Retinal pigment epithelial cell (primary cell): ENCODE results near the gene NMT1.

ENCODE experiments used
- DNase-seq: peaks from one replicate; pipeline ENCODE4 v3.0.0-alpha.2; 2010; ENCODE audit warnings: low read depth
- H3K4me3 ChIP-seq: 2 replicates; pipeline ENCODE4 v1.5.1; 2011; ENCODE audit warnings: mild to moderate bottlenecking, low read length, control low read depth, moderate library complexity
- TF ChIP-seq, protein P1 (sequence below): conservative IDR thresholded peaks from 2 replicates; pipeline ENCODE4 v1.5.1; 2011; ENCODE audit warnings: low read depth, low read length, control low read depth, inconsistent platforms

NMT1 gene

GRCh38 chr17:45092911-45093430, 31.9 kb downstream of the NMT1 start:
- peak; percentile 96 for DNase-seq
- TF ChIP-seq, protein P1, sequence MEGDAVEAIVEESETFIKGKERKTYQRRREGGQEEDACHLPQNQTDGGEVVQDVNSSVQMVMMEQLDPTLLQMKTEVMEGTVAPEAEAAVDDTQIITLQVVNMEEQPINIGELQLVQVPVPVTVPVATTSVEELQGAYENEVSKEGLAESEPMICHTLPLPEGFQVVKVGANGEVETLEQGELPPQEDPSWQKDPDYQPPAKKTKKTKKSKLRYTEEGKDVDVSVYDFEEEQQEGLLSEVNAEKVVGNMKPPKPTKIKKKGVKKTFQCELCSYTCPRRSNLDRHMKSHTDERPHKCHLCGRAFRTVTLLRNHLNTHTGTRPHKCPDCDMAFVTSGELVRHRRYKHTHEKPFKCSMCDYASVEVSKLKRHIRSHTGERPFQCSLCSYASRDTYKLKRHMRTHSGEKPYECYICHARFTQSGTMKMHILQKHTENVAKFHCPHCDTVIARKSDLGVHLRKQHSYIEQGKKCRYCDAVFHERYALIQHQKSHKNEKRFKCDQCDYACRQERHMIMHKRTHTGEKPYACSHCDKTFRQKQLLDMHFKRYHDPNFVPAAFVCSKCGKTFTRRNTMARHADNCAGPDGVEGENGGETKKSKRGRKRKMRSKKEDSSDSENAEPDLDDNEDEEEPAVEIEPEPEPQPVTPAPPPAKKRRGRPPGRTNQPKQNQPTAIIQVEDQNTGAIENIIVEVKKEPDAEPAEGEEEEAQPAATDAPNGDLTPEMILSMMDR: no peak
- no peak overlapping the region for H3K4me3 ChIP-seq

- peak; percentile 39 for DNase-seq
- TF ChIP-seq, protein P1: no peak
- no peak overlapping the region for H3K4me3 ChIP-seq
Measured at GRCh38 chr17:45093444-45094110, 32.5 kb downstream of the NMT1 start.

- no peak overlapping the region for H3K4me3 ChIP-seq
- no peak for DNase-seq
- TF ChIP-seq, protein P1: peak; percentile 70
Measured at GRCh38 chr17:45096141-45096540, 35.0 kb downstream of the NMT1 start.

DNA sequence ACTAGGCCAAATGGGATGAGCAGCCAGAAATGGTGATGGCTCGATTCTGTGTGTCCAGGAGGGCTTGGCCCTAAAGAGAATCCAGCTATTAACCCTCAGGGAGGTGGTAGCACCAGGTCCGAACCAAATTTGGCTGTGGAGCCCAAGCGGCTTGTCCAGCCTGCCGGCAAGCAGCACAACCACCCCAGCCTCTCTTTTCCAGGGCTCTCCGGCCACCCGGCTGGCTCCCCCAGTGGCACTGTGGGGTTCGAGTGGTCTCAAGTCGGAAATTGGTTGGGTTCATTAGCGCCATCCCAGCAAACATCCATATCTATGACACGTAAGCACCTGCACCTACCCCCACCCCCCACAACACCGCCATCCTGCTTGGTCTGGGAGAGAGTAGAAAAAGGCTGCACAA, 35.8 kb downstream of the NMT1 start:
- TF ChIP-seq, protein P1: no peak
- H3K4me3 ChIP-seq: no peak overlapping the region
- no peak for DNase-seq

- H3K4me3 ChIP-seq: no peak overlapping the region
- DNase-seq: no peak
- TF ChIP-seq, protein P1: no peak
Measured at GRCh38 chr17:45098081-45098868, 37.2 kb downstream of the NMT1 start.

GRCh38 chr17:45098869-45099616, 37.9 kb downstream of the NMT1 start:
- TF ChIP-seq, protein P1: peak; percentile 94
- H3K4me3 ChIP-seq: no peak overlapping the region
- peak; percentile 42 for DNase-seq
